Measurements from ENCODE around the gene SH3RF3. TPM values are rescaled to one million over a fixed set of nuclear protein-coding genes. Genes with fewer than 3 reads are reported as not detected.

Gene SH3RF3
- polyA plus RNA-seq, 1 donor (not counting 4 experiments of a cell fraction or from before 2014, with no cell fraction given): 0.08 TPM

GRCh38 chr2:109379507-109379906, 250.5 kb downstream of the SH3RF3 start:
- Histone ChIP-seq H3K9me1 (ENCODE audit: control insufficient read depth, extremely low read depth, insufficient read depth, low read length) (no peaks in the 10 kb centered on the region), H3K9ac (ENCODE audit: control insufficient read depth, extremely low read depth, insufficient read depth, low read length) (no peak overlapping the region), H3K4me2 (ENCODE audit: control insufficient read depth, extremely low read depth, insufficient read depth, low read depth, low read length) (no peak overlapping the region), H2AFZ (ENCODE audit: control insufficient read depth, low read length) (no peak overlapping the region), H3K27ac (ENCODE audit: control insufficient read depth, insufficient read depth, low read length) (no peak overlapping the region), H3K27me3 (ENCODE audit: control insufficient read depth, extremely low read depth, insufficient read depth, low read length) (peaks cover 33% of the 10 kb centered on the region), H4K20me1 (ENCODE audit: control insufficient read depth, extremely low read depth, insufficient read depth, low read length) (no peaks in the 10 kb centered on the region), H3K36me3 (ENCODE audit: control insufficient read depth in 2 of 2, extremely low read depth in 1 of 2, insufficient read depth in 2 of 2, low read length in 2 of 2) (no peaks in the 10 kb centered on the region), H3K79me2 (ENCODE audit: control insufficient read depth, insufficient read depth, low read length) (no peaks in the 10 kb centered on the region), H3K4me3 (ENCODE audit: control insufficient read depth in 2 of 3, extremely low read depth in 1 of 3, insufficient read depth in 2 of 3, low read depth in 1 of 3, low read length in 3 of 3) (no peak overlapping the region), H3K9me3 (ENCODE audit: control insufficient read depth, low read depth, low read length) (no peaks in the 10 kb centered on the region), H3K4me1 (ENCODE audit: control insufficient read depth, extremely low read depth, insufficient read depth, low read length) (peaks cover 9% of the 10 kb centered on the region)
- dilution Hi-C loops (cut with MboI; ENCODE audit: extremely low pct_ligation_motif_present, low sequenced_read_pairs): no loop called here
- DNase-seq (ENCODE audit: low read depth, low spot score) (no peak), FAIRE-seq (no peak)
- TF ChIP-seq EZH2 (IDR thresholded peaks at IDR 0.05; ENCODE audit: low read length) (no peak), CTCF (optimal IDR thresholded peaks at IDR 0.05 in 1 of 3, IDR thresholded peaks at IDR 0.05 in 1 of 3, conservative IDR thresholded peaks at IDR 0.05 in 1 of 3; ENCODE audit: extremely low read depth in 1 of 3, insufficient read depth in 2 of 3, low read length in 3 of 3) (no peak)

- Histone ChIP-seq H3K36me3 (ENCODE audit: control insufficient read depth in 2 of 2, extremely low read depth in 1 of 2, insufficient read depth in 2 of 2, low read length in 2 of 2) (no peaks in the 10 kb centered on the region), H3K4me3 (ENCODE audit: control insufficient read depth in 2 of 3, extremely low read depth in 1 of 3, insufficient read depth in 2 of 3, low read depth in 1 of 3, low read length in 3 of 3) (no peak overlapping the region), H4K20me1 (ENCODE audit: control insufficient read depth, extremely low read depth, insufficient read depth, low read length) (no peaks in the 10 kb centered on the region), H3K79me2 (ENCODE audit: control insufficient read depth, insufficient read depth, low read length) (no peaks in the 10 kb centered on the region), H2AFZ (ENCODE audit: control insufficient read depth, low read length) (no peak overlapping the region), H3K27ac (ENCODE audit: control insufficient read depth, insufficient read depth, low read length) (no peak overlapping the region), H3K4me1 (ENCODE audit: control insufficient read depth, extremely low read depth, insufficient read depth, low read length) (peaks cover 9% of the 10 kb centered on the region), H3K9me3 (ENCODE audit: control insufficient read depth, low read depth, low read length) (no peaks in the 10 kb centered on the region), H3K9me1 (ENCODE audit: control insufficient read depth, extremely low read depth, insufficient read depth, low read length) (no peaks in the 10 kb centered on the region), H3K9ac (ENCODE audit: control insufficient read depth, extremely low read depth, insufficient read depth, low read length) (no peak overlapping the region), H3K4me2 (ENCODE audit: control insufficient read depth, extremely low read depth, insufficient read depth, low read depth, low read length) (no peak overlapping the region), H3K27me3 (ENCODE audit: control insufficient read depth, extremely low read depth, insufficient read depth, low read length) (peaks cover 33% of the 10 kb centered on the region)
- FAIRE-seq (no peak), DNase-seq (ENCODE audit: low read depth, low spot score) (no peak)
- TF ChIP-seq CTCF (optimal IDR thresholded peaks at IDR 0.05 in 1 of 3, IDR thresholded peaks at IDR 0.05 in 1 of 3, conservative IDR thresholded peaks at IDR 0.05 in 1 of 3; ENCODE audit: extremely low read depth in 1 of 3, insufficient read depth in 2 of 3, low read length in 3 of 3) (no peak), EZH2 (IDR thresholded peaks at IDR 0.05; ENCODE audit: low read length) (no peak)
- dilution Hi-C loops (cut with MboI; ENCODE audit: extremely low pct_ligation_motif_present, low sequenced_read_pairs): no loop called here
These were observed 251.7 kb downstream of the SH3RF3 start for GRCh38 chr2:109380502-109381326.

Measured in keratinocyte (primary cell).